ENCODE measurements around the gene UFSP2.

DNA sequence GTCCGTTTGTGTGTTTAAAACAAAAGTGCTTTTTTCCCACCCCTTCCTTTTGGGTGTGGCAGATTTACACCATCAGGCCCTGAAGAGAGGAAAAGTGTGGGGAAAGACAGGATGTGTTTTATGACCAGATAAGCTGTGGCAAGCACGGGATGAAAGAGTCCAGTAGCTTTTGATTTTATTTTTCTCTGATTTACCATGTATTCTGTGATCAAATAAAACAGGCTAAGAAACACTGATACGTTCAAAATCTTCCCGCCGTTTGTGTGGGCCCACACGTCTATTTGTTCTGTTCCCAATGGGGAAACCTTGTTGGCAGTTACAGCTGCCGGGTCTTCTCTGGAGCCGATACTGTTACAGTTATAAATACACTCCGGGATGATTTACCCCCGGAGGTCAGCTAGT lies 40.8 kb downstream of the UFSP2 start:
- no peak for TF ChIP-seq EZH2 (IDR thresholded peaks at IDR 0.05; ENCODE audit: insufficient read depth, low read length)
- TF ChIP-seq, protein P1, sequence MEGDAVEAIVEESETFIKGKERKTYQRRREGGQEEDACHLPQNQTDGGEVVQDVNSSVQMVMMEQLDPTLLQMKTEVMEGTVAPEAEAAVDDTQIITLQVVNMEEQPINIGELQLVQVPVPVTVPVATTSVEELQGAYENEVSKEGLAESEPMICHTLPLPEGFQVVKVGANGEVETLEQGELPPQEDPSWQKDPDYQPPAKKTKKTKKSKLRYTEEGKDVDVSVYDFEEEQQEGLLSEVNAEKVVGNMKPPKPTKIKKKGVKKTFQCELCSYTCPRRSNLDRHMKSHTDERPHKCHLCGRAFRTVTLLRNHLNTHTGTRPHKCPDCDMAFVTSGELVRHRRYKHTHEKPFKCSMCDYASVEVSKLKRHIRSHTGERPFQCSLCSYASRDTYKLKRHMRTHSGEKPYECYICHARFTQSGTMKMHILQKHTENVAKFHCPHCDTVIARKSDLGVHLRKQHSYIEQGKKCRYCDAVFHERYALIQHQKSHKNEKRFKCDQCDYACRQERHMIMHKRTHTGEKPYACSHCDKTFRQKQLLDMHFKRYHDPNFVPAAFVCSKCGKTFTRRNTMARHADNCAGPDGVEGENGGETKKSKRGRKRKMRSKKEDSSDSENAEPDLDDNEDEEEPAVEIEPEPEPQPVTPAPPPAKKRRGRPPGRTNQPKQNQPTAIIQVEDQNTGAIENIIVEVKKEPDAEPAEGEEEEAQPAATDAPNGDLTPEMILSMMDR (IDR thresholded peaks at IDR 0.05; ENCODE audit: insufficient read depth, low read depth, low read length), result no peak
